ENCODE results near the gene DTNBP1. TPM values are rescaled to one million over a fixed set of nuclear protein-coding genes. Genes with fewer than 3 reads are reported as not detected.

DTNBP1 gene, protein sequence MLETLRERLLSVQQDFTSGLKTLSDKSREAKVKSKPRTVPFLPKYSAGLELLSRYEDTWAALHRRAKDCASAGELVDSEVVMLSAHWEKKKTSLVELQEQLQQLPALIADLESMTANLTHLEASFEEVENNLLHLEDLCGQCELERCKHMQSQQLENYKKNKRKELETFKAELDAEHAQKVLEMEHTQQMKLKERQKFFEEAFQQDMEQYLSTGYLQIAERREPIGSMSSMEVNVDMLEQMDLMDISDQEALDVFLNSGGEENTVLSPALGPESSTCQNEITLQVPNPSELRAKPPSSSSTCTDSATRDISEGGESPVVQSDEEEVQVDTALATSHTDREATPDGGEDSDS
- 10 to 100 TPM in 1 of 2 donors, 1 to 10 TPM in 1; 6.3 to 25.0 TPM for total RNA-seq

DNA sequence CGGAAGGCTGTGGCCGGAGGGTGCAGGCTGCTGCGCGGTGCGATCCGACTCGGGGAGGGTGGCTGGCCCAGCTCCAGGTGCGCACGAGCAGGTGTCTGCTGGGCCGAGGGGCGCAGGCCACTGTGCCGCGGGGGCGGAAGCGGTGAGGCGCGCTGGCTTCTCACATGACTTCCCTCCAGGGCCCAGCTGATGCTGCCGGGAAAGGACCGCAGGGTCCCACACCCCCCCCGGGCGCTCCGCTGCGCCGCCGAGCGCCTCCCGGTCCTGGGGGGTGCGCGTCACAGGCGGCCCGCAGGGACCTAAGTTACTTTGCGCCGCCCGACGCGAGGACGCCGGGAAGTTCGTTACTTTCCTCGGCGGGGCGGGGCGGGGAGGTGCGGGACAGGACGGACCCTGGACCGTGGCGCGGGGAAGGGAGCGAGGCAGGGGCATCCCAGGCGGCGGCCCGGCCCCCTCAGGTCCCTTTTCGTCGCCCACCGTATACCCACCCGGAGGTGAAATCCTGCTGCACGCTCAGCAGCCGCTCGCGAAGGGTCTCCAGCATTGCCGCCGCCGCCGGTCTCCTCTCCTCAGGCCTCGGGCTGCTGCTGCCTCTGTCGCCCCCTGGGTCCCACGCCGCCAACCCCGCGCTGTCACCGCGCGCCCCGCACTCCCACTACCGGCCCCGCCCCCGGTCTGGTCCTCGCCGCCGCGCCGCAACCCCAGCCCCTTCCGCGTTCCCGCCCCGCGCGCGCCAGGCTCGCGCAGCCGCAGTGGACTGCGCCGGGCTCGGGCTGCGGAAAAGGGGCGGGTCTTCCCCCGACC, at the start of gene DTNBP1:
DTNBP1 (minus strand) TSS at position 703 of the 804 bp plus-strand sequence; CDS start at position 544, 159 bp downstream.
- Histone ChIP-seq H3K27ac (peak within 1 kb of the TSS; percentile 85 to 92), H3K4me1 (peaks cover 0 to 8% of the 10 kb centered on the region in 2 donors), H3K27me3 (no peaks in the 10 kb centered on the region), H3K36me3 (no peaks in the 10 kb centered on the region), H3K9me3 (no peaks in the 10 kb centered on the region), H3K4me3 (peak within 1 kb of the TSS; percentile 89 to 93)
- TF ChIP-seq, protein P1, sequence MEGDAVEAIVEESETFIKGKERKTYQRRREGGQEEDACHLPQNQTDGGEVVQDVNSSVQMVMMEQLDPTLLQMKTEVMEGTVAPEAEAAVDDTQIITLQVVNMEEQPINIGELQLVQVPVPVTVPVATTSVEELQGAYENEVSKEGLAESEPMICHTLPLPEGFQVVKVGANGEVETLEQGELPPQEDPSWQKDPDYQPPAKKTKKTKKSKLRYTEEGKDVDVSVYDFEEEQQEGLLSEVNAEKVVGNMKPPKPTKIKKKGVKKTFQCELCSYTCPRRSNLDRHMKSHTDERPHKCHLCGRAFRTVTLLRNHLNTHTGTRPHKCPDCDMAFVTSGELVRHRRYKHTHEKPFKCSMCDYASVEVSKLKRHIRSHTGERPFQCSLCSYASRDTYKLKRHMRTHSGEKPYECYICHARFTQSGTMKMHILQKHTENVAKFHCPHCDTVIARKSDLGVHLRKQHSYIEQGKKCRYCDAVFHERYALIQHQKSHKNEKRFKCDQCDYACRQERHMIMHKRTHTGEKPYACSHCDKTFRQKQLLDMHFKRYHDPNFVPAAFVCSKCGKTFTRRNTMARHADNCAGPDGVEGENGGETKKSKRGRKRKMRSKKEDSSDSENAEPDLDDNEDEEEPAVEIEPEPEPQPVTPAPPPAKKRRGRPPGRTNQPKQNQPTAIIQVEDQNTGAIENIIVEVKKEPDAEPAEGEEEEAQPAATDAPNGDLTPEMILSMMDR (IDR thresholded peaks at IDR 0.05), result no peak
- DNase-seq (ENCODE audit: low spot score), result peak; percentile 68

DNA sequence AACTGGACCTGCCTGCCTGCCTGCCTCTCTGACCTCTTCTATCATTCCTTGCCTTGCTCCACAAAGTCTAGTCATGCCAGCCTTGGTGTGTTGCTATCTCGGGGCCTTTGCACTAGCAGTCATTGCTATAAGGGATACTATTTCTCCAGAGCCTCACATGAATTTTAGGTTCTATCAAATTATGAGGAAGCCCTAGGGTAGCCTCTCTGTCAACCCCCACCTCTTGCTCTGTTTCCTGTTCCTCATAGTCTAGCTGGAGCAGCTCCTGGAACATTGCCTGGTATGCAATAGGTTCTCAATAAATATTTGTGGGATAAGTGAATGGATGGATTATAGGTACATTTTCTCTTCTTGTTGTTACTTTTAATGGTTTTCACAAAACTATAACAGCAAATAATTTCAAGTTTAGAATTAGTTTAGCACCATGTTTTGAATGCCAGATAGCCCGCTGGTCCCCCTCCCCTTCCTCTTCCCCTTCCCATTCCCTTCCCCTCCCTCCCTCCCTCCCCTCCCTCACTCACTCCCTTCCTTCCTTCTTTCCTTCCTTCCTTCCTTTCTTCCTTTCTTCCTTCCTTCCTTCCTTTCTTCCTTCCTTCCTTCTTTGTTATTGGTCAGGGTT, 46.9 kb upstream of the DTNBP1 start:
- H3K36me3 ChIP-seq, result no peaks in the 10 kb centered on the region
- H3K4me3 ChIP-seq, result no peak overlapping the region
- no peaks in the 10 kb centered on the region for H3K9me3 ChIP-seq
- TF ChIP-seq, protein P1 (IDR thresholded peaks at IDR 0.05), result no peak
- H3K4me1 ChIP-seq, result no peaks in the 10 kb centered on the region
- no peak for DNase-seq (ENCODE audit: low spot score)
- no peaks in the 10 kb centered on the region for H3K27me3 ChIP-seq
- H3K27ac ChIP-seq, result no peak overlapping the region

DNA sequence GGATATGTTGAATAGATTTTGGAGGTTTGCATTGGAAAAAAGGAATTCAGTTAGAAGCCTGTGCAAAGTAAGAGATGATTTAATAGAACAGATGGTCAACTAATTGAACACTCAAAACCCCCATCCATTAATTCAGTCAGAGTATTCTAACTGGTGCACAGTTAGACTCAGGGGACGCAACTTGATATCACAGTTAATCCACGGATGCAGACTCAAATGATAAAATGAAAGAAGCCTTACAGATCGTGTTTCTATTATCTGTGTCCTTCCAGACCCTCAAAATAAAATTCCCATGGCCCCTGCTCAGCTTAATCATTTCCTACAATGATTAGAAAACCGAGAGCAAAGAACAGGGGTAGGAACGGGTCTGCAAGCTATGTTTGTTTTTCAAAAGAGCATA, 45.4 kb upstream of the DTNBP1 start:
- Histone ChIP-seq H3K9me3 (peaks cover 0 to 6% of the 10 kb centered on the region in 2 donors), H3K36me3 (no peaks in the 10 kb centered on the region), H3K27me3 (no peaks in the 10 kb centered on the region), H3K4me1 (no peaks in the 10 kb centered on the region), H3K4me3 (no peak overlapping the region), H3K27ac (no peak overlapping the region)
- TF ChIP-seq, protein P1 (IDR thresholded peaks at IDR 0.05), result no peak
- DNase-seq (ENCODE audit: low spot score), result no peak

DNA sequence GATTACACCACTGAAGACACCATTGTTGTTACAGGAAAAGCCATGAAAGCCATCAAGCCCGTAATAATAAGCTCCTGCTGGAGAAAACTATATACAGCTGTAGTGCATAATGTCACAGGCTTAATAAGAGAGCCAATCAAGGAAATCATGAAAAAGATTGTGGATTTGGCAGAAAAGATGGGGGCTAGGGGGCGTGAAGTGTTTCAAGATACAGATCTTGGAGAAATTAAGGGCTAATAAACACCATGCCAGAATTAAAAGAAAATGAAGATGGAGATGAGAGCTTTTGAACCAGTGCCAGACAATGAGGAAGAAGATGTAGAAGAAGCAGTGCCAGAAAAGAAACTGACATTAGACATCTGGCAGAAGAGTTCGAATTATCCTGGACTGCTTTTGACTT, 43.2 kb upstream of the DTNBP1 start:
- Histone ChIP-seq H3K27me3 (no peaks in the 10 kb centered on the region), H3K9me3 (peaks cover 0 to 6% of the 10 kb centered on the region in 2 donors), H3K4me1 (no peaks in the 10 kb centered on the region), H3K36me3 (no peaks in the 10 kb centered on the region), H3K4me3 (no peak overlapping the region), H3K27ac (no peak overlapping the region)
- no peak for DNase-seq (ENCODE audit: low spot score)
- TF ChIP-seq, protein P1 (IDR thresholded peaks at IDR 0.05), result no peak

DNA sequence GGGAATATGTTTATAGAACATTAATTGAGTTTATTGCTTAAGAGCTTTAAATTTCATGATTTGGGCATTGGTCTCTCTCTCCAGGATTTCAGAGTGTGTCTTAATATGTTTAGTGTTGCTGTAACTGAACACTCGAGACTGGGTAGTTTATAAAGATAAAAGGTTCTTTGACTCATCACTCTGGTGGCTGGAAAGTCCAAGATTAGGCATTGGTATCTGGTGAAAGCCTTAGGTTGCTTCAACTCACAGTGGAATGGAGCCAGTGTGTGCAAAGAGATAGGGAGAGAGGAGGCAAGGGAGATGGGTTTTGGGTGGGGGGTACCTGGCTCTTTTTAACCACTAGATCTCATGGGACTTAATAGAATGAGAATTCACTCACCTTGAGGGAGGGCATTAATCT, 35.6 kb upstream of the DTNBP1 start:
- no peak overlapping the region for H3K27ac ChIP-seq
- H3K4me1 ChIP-seq, result no peaks in the 10 kb centered on the region
- H3K9me3 ChIP-seq, result peaks cover 0 to 3% of the 10 kb centered on the region in 2 donors
- no peak overlapping the region for H3K4me3 ChIP-seq
- TF ChIP-seq, protein P1 (IDR thresholded peaks at IDR 0.05), result no peak
- no peaks in the 10 kb centered on the region for H3K36me3 ChIP-seq
- H3K27me3 ChIP-seq, result no peaks in the 10 kb centered on the region
- no peak for DNase-seq (ENCODE audit: low spot score)
